DMS79 treated with DMSO at 0.1 percent for 48 hours (cell line): ENCODE data around the gene LHFPL6.

Source experiments
- DNase-seq: peaks from one replicate; lab custom pipeline; 2025; lab: John Stamatoyannopoulos, UW

The LHFPL6 gene

GRCh38 chr13:39306639-39307589 lies 296.1 kb downstream of the LHFPL6 start:
- no peak for DNase-seq

DNA sequence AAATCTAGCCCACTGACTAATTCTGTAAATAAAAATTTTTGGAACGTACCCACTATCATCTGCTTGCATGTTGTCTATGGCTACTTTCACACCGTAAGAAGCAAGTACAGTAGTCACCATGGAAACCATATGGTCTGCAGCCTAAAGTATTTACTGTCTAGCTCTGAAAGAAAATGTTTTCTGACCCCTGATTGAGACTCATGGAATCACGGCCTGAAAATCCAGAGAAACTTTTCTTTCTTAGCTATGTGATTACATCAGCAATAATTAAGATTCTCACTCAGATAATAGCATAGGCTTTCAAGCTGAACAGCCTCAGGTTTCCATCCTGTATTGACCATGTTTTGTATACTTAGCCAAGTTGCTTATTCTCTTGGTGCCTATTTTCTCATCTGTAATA lies 300.2 kb downstream of the LHFPL6 start:
- no peak for DNase-seq

DNA sequence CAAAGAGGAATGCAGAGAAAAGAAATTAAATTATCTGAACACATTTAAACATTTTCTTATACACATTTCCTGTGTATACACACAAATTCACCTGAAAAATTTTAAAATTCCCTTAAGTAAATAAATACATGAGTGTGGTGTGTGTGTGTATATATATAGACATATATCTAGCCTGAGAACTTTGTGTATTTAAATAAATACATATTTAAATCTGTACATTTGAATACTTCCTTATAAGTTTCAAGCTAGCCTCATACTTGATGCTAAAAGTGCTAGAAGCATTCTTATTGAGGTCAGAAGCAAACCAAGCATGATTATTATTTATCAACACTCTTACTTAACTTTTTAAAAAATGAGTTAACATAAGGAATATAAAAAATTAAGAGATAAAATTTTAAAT lies 304.0 kb downstream of the LHFPL6 start:
- DNase-seq = no peak

DNA sequence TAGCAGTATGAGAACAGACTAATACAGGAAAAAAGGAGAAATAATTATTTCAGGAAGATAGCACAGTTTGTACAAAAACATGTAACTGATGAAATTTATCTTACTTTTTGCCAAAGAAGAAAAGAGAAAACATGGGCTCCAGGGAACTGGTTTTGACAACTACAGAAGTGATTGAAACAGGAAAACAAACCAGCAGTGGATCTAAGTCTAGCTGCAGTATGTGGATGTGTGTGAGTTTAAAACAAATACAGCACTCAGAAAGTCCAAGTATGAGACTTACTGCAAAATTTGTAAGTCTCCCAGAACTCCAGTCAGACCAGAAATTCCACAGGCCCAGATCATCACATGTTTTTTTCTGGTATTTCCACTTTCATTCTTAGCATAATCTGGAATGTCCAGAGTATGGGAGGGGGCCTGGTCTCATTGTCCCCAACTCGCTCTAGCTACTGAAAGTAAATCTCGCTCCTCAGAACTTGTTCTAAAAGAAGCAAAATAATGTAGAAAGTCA lies 305.3 kb downstream of the LHFPL6 start:
- no peak for DNase-seq

DNA sequence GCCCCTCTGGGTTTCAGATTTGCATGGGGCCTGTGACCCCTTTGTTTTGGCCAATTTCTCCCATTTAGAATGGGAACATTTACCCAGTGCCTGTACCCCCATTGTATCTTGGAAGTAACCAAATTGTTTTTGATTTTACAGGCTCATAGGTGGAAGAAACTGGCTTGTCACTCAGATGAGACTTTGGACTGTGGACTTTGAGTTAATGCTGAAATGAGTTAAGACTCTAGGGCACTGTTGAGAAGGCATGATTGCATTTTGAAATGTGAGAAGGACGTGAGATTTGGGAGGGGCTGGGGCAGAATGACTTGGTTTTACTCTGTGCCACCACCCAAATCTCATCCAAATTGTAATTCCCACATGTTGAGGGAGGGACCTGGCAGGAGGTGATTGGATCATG lies 306.0 kb downstream of the LHFPL6 start:
- no peak for DNase-seq

GRCh38 chr13:39296193-39296592 lies 306.8 kb downstream of the LHFPL6 start:
- no peak for DNase-seq
